DMS153 treated with DMSO at 0.1 percent for 48 hours (cell line): ENCODE results near the gene KRTAP1-4.
"Not testable (repeated sequence)": the region's sequence is repeated elsewhere in the genome, so short reads cannot be mapped to it uniquely, and the experiment has no call there.

Source experiments
- DNase-seq: peaks from one replicate; lab custom pipeline; 2025; ENCODE audit not compliant: unreplicated experiment; lab: John Stamatoyannopoulos, UW

Gene KRTAP1-4

DNA sequence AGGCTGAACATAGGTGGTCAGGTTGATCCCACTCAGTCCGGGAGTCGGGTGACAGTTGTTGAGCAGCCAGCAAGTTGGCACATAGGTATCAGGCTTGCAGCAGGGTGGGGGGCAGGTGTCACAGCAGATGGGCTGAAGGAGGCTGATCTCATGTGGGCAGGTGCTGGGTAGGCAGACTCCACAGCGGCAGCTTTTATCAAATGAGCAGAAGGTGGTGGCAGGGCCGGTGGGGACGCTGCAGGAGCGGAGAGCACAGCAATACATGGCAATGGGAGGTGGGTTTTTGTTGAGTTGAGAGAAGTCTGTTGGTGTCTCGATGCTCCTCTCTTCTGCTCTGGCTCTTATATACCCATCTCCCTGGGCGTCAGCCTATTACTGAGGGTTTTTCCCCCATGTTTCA, 21.2 kb downstream of the KRTAP1-4 start, which contains the start of gene KRTAP3-1:
Gene KRTAP3-1 (minus strand): TSS at position 318 of the 400 bp plus-strand sequence. CDS start 54 bp downstream, at position 264.
- DNase-seq: no peak

DNA sequence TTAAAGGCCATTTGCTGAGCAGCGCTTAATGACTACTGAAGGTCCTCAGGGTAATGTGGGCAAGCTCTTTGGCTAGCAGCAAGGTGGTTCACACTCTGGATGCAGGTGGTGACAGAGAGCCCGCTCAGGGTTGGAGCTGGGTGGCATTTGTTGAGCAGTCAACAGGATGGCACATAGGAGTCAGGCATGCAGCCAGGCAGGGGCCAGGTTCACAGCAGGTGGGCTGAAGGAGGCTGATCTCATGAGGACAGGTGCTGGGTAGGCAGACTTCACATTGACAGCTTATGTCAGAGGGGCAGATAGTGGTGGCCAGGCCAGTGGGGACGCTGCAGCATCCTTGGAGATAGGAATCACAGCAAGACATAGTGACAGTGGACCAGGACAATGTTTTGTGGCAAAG, 25.6 kb downstream of the KRTAP1-4 start:
- DNase-seq: no peak

DNA sequence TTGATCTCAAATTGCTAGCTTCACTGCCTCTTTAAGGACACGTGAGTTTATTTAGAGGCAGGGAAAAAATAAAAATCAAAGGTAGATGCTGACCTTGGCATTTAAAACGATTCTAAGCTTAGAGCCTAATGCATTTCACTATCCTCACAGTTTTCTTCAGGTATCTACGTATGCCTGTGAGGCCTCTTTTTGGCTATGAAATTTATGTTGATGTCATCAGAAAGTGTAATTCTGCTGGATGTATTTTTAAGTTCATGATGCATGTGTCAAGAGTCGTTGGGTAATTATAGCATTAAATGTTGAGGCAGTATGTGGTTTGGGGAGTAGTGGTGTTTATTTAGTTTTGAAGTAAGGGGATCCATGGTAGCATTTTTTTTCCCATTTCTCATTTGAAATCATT, 26.1 kb downstream of the KRTAP1-4 start:
- no peak for DNase-seq

GRCh38 chr17:41002814-41003213, 27.2 kb downstream of the KRTAP1-4 start:
- DNase-seq: no peak

- no peak for DNase-seq
Measured at GRCh38 chr17:41001795-41002194, 28.2 kb downstream of the KRTAP1-4 start.

DNA sequence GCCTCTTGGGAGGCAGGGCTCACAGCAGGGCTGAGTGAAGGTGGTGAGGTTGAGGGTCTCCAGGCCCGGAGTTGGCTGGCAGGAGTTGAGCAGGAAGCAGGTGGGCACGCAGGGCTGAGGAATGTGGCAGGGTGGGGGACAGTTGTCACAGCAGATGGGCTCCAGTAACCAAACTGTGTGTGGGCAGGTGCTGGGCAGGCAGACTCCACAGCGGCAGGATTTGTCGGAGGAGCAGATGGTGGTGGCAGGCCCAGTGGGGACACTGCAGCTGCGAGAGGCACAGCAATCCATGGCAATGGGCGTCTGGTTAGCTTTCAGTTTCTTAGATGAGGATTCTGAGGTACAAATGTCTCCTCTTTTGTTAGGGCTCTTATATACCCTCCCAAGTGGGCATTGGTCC, 30.4 kb downstream of the KRTAP1-4 start, which contains the start of gene KRTAP3-2:
Gene KRTAP3-2 (minus strand): TSS at position 344 of the 400 bp plus-strand sequence. CDS start 53 bp downstream, at position 291.
- not testable (repeated sequence) for DNase-seq

DNA sequence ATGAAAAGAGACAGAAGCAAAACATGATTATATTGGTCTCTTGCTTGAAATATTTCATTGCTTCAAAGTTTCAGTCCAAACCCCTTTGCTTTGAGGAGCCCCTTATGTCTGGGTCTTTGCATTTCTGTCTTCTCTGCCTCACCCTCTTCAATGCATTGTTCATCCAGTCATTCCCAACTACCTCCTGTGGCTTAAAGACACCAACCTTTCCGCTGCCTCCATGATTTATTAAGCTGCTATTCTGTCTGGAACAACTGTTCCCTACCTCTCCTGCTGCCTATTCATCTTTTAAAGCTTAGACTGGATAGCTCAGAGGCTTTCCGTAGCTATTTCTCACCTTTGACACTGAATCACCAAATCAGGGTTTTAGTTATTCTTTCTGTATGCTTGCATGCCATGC, 32.6 kb downstream of the KRTAP1-4 start:
- no peak for DNase-seq

- DNase-seq: no peak
Measured at GRCh38 chr17:40996829-40997228, 33.2 kb downstream of the KRTAP1-4 start.

DNA sequence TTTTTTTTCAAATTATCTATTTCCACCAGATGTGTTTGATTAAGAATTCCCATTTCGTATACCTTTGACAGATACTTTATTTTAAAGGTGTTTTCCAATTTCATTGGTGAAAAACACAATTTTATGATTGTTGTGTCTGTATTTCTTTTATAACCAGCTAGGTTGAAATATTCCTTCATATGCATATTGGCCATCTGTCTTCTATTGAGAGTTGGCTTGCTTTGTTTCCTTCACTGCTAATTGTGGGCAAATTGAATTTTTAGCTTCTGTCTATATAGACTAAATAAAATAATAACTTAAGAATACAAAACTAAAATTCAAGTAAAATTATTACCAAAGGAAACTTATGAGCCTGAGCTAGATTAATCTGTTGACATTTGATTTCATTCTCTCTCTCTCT, 34.9 kb downstream of the KRTAP1-4 start:
- DNase-seq: no peak

DNA sequence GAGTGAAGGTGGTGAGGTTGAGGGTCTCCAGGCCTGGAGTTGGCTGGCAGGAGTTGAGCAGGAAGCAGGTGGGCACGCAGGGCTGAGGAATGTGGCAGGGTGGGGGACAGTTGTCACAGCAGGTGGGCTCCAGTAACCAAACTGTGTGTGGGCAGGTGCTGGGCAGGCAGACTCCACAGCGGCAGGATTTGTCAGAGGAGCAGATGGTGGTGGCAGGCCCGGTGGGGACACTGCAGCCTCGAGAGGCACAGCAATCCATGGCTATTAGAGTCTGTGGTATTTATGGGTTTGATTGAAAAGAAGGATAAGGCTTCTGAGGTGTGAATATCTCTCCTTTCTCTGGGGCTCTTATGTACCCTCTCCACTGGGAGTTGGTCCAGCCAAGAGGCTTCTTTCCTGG, 36.2 kb downstream of the KRTAP1-4 start, which contains the start of gene KRTAP3-3:
Gene KRTAP3-3 (minus strand): TSS at position 326 of the 400 bp plus-strand sequence. CDS start 67 bp downstream, at position 259.
- DNase-seq: peak; percentile 78

DNA sequence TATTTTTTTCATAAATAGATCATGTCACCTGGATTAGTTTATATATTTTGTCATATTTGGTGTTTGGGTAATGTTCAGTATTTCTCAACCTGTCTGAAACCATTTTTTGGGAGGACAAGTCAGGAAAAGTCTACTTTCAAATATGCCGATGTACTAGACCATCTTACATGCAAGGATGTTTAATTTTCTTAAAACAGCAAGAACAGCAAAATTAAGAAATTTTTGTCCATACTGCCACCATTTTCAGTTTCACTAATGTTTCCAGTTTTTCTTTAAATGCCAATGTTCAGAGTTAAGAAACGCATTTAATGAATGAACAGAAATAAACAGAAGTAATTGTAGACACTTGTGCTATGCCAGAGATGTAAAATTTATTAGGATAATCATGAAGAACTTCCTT, 36.9 kb downstream of the KRTAP1-4 start:
- no peak for DNase-seq

- DNase-seq: no peak
Measured at GRCh38 chr17:40992666-40993065, 37.3 kb downstream of the KRTAP1-4 start.

- no peak for DNase-seq
Measured at GRCh38 chr17:40986920-40987319, 43.1 kb downstream of the KRTAP1-4 start.

- no peak for DNase-seq
Measured at GRCh38 chr17:40984226-40984625, 45.8 kb downstream of the KRTAP1-4 start, which contains the start of gene KRT40. TSS of gene KRT40 (minus strand) at chr17:40984326. CDS start at chr17:40984273, 53 bp downstream.

DNA sequence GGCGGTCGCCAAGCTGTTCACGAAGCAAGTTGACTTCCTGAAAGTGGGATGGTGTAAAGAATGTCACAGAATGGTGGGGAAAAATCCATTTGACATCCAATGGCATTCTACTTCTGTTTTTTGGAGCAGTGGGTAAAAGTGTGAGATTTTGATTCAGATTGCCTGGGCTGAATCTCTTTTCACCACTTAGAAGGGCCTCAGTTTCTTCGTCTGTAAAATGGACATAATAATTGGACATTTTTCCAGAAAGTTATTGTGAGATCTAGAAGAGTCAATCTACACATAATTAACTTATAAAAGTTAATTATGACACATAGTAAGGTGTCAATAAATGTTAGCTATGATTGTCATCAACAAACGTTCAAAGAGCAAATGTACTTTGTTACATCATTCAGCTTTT, 48.9 kb downstream of the KRTAP1-4 start:
- DNase-seq: no peak

- no peak for DNase-seq
Measured at GRCh38 chr17:40980596-40980995, 49.4 kb downstream of the KRTAP1-4 start.

GRCh38 chr17:40980117-40980516, 49.9 kb downstream of the KRTAP1-4 start:
- no peak for DNase-seq
